ENCODE results near the gene FBXW12.

The FBXW12 gene

DNA sequence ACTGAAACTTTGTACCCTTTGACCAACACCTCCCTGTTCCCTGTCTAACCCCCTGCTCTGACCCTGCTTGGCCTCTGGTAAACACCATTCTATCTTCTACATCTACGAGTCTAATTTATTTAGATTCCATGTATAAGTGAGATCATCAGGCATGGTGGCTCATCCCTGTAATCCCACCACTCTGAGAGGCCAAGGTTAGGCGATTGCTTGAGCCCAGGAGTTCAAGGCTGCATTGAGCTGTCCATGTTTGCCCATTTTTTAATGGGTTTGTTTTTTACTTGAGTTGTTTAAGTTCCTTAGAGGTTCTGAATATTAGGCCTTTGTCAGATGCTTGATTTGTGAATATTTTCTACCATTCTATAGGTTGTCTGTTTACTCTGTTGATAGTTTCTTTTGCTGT is 16.9 kb downstream of the FBXW12 start:
- DNase-seq (ENCODE audit: low read depth): no peak
- TF ChIP-seq, protein P1, sequence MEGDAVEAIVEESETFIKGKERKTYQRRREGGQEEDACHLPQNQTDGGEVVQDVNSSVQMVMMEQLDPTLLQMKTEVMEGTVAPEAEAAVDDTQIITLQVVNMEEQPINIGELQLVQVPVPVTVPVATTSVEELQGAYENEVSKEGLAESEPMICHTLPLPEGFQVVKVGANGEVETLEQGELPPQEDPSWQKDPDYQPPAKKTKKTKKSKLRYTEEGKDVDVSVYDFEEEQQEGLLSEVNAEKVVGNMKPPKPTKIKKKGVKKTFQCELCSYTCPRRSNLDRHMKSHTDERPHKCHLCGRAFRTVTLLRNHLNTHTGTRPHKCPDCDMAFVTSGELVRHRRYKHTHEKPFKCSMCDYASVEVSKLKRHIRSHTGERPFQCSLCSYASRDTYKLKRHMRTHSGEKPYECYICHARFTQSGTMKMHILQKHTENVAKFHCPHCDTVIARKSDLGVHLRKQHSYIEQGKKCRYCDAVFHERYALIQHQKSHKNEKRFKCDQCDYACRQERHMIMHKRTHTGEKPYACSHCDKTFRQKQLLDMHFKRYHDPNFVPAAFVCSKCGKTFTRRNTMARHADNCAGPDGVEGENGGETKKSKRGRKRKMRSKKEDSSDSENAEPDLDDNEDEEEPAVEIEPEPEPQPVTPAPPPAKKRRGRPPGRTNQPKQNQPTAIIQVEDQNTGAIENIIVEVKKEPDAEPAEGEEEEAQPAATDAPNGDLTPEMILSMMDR (conservative IDR thresholded peaks at IDR 0.05; ENCODE audit: low read length): no peak
- no peak overlapping the region for H3K4me3 ChIP-seq (ENCODE audit: low read length)

DNA sequence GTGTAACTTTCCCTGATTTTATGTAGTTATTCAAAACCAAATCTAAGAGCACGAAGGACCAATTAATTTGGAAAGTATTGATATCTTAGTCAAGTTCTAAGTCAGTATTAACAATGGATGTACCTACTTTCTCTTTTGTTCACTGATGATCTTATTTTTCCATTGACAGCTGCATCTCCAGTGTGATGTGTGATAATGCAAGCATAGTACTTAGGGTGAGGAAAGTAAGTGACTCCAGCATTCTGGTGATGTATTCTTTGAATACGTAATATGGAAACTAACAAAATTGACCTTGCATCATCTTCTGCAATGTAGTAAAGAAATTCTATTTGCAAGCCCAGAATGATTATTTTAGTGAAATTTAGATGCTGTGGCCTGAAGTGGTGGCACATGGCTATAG is 22.4 kb downstream of the FBXW12 start:
- no peak overlapping the region for H3K4me3 ChIP-seq (ENCODE audit: low read length)
- no peak for DNase-seq (ENCODE audit: low read depth)
- TF ChIP-seq, protein P1 (conservative IDR thresholded peaks at IDR 0.05; ENCODE audit: low read length): no peak

DNA sequence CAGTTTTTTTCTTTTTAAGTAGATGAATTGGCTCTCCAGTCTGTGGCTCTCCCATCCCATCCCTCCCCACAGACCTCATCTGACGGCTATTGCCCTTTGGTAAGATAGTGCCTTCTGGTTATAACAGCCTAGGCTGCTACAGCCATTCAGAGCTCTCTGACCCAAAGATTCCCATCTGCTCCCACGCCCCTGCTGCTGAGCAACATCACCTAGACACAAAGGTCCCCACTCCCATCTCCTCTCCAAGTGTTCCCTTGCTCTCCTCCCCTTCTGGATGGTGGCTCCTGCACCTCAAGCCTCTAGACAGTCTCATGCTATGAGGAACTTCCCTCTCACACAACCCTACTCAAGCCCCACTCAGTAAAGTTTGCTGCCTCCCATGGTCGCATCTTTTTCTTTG is 23.7 kb downstream of the FBXW12 start:
- no peak overlapping the region for H3K4me3 ChIP-seq (ENCODE audit: low read length)
- TF ChIP-seq, protein P1 (conservative IDR thresholded peaks at IDR 0.05; ENCODE audit: low read length): no peak
- DNase-seq (ENCODE audit: low read depth): no peak

DNA sequence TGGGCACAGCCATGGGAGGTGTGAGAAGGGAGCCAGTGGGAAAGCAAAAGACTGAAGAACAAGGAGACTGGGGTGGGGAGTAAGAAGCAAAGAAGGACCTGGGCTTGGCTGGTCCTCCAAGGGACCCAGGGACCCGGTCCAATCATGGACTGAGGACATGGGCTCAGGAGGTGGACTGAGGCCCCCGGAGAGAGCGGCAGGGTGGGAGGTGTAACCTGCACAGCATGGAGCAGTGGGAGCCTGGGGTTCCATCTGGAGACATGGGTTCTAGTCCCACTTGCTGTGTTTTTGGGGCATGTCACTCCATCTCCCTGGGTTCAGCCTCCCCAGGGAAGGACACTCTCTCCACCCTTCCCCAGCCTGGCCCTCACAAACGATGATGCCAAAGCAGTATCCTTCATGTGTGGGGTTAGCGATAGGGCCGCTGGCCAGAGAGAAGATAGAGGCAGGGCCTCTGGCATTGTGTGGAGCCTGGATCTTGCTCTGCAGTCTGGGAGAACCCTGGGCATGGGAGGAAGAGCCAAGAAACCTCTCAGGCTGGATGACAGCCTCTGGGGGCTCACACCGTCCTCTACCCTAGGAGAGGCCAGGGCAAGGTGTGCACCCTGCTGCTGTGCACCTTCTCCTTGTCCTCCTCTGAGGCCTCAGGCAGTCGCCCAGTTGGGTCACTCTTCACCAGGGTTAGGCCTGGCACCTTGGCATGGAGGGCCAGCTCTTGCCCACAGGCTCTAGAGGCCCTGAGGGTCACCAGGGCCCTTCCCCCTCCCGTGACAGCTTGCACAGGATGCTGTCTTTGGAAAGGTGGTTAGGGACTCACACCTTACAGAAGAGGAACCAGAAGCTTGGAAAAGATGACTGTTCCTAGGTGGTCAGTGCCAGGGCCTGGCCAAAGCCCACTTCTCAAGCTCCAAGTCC is 26.0 kb downstream of the FBXW12 start:
- DNase-seq (ENCODE audit: low read depth): no peak
- TF ChIP-seq, protein P1 (conservative IDR thresholded peaks at IDR 0.05; ENCODE audit: low read length): no peak

DNA sequence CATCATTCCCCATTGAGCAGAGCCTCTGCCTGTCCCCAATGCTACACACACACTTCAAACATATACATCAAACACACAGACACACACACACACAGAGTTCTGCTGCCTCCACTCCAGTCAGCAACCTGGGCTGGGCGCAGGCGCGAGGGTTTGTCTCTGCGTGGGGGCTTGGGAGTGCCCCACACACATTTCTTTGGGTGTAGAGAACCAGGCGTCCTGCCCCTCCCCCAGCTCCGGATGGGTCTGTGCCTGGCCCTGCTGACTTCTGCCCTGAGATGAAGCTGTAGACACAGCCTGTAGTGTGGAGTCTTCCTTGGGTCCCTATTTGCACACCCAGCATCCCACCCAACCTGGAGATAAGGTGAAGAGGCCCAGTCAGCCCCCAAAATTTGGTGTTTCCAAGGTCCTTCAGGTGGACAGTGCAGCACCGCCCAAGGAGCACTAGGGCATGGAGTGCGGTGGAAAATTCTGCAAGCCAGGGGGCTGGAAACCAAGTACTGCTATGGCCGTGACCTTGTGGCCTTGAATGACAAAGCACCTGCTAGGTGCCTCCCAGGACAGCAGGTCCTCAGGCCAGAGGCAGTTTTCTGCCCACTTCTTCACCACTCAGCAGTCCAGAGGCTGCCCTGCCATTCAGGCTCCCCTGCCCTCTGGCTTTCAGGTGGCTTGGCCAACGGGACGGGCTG is 26.8 kb downstream of the FBXW12 start:
- no peak for DNase-seq (ENCODE audit: low read depth)
- TF ChIP-seq, protein P1 (conservative IDR thresholded peaks at IDR 0.05; ENCODE audit: low read length): no peak
- no peak overlapping the region for H3K4me3 ChIP-seq (ENCODE audit: low read length)

More for the DNA sequence above, 26.0 kb downstream of the FBXW12 start:
- H3K4me3 ChIP-seq (ENCODE audit: low read length): no peak overlapping the region

DNA sequence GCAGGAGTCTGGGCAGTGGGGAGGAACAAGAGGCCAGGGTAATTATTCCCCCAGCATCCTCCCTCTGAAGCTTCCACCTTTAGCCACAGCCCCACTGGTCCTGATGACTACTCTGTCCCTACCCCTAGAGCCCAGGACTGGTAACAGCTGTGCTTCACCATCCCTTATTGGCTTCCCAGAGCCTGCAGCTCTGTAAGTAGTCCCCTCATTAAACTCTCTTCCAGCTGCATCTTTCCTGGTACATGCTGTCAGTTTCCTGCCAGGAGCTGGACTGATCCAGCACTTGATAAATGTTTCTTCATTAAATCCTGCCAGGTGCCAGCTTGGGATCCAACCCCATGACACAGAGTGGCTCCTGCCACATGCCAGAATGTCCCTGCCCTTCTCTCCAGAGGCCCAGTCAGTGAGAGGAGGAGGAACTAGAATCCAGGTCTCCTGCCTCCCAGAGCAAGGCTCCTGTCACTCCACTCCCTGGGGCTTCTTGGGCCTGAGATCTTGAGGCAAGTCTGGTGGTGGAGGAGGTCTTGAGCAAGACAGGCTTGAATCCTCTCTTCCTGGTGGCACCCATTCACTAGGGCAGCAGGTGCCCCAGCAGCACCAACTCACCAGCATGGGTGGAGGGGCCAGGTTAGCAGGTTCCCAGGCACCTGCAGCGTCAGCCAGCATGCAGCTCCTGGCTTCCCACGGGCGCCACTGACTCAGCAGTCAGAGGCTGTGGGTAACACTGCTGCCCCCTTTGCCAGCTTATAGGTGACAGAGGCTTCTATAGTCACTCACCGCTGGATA is 27.6 kb downstream of the FBXW12 start:
- DNase-seq (ENCODE audit: low read depth): no peak
- no peak overlapping the region for H3K4me3 ChIP-seq (ENCODE audit: low read length)
- TF ChIP-seq, protein P1 (conservative IDR thresholded peaks at IDR 0.05; ENCODE audit: low read length): no peak
